ENCODE results near the gene CNBD2.

CNBD2 gene

GRCh38 chr20:35952480-35953386 is 15.7 kb upstream of the CNBD2 start:
- no peak for TF ChIP-seq TAF1 (IDR thresholded peaks at IDR 0.05; ENCODE audit: borderline replicate concordance, insufficient read depth, low read length)
- TF ChIP-seq FOXP2 (optimal IDR thresholded peaks at IDR 0.05; ENCODE audit: borderline replicate concordance, extremely low read depth, extremely low read length, insufficient read depth) = no peak
- TF ChIP-seq REST (IDR thresholded peaks at IDR 0.05; ENCODE audit: insufficient read depth in 1 of 2, low read depth in 2 of 2, low read length in 2 of 2) = no peak
- no peak for TF ChIP-seq SIN3A (IDR thresholded peaks at IDR 0.05; ENCODE audit: borderline replicate concordance, insufficient read depth, low read length)
- TF ChIP-seq POLR2AphosphoS5 (IDR thresholded peaks at IDR 0.05; ENCODE audit: low read depth, low read length) = no peak; the same call in 1 of the 2 replicates

GRCh38 chr20:35953387-35954199 is 14.8 kb upstream of the CNBD2 start:
- TF ChIP-seq TAF1 (IDR thresholded peaks at IDR 0.05; ENCODE audit: borderline replicate concordance, insufficient read depth, low read length) (no peak), SIN3A (IDR thresholded peaks at IDR 0.05; ENCODE audit: borderline replicate concordance, insufficient read depth, low read length) (no peak), REST (IDR thresholded peaks at IDR 0.05; ENCODE audit: insufficient read depth in 1 of 2, low read depth in 2 of 2, low read length in 2 of 2) (no peak), FOXP2 (optimal IDR thresholded peaks at IDR 0.05; ENCODE audit: borderline replicate concordance, extremely low read depth, extremely low read length, insufficient read depth) (no peak), POLR2AphosphoS5 (IDR thresholded peaks at IDR 0.05; ENCODE audit: low read depth, low read length) (no peak)

- TF ChIP-seq TAF1 (IDR thresholded peaks at IDR 0.05; ENCODE audit: borderline replicate concordance, insufficient read depth, low read length) = peak; percentile 96
- TF ChIP-seq REST (IDR thresholded peaks at IDR 0.05; ENCODE audit: insufficient read depth in 1 of 2, low read depth in 2 of 2, low read length in 2 of 2) = 0 out of 4 replicates have a peak, but pooled peaks have one; percentile 45 to 48
- TF ChIP-seq SIN3A (IDR thresholded peaks at IDR 0.05; ENCODE audit: borderline replicate concordance, insufficient read depth, low read length) = no peak
- peak; percentile 95 for TF ChIP-seq FOXP2 (optimal IDR thresholded peaks at IDR 0.05; ENCODE audit: borderline replicate concordance, extremely low read depth, extremely low read length, insufficient read depth)
- TF ChIP-seq POLR2AphosphoS5 (IDR thresholded peaks at IDR 0.05; ENCODE audit: low read depth, low read length) = peak; percentile 92
Observed at GRCh38 chr20:35954200-35954906, 14.0 kb upstream of the CNBD2 start, which contains the start of gene SCAND1. Gene SCAND1, minus strand, starts transcription at chr20:35954502. Its CDS starts 218 bp downstream, at chr20:35954284.

GRCh38 chr20:35954907-35955251 is 13.5 kb upstream of the CNBD2 start:
- no peak for TF ChIP-seq FOXP2 (optimal IDR thresholded peaks at IDR 0.05; ENCODE audit: borderline replicate concordance, extremely low read depth, extremely low read length, insufficient read depth)
- TF ChIP-seq POLR2AphosphoS5 (IDR thresholded peaks at IDR 0.05; ENCODE audit: low read depth, low read length) = no peak
- no peak for TF ChIP-seq REST (IDR thresholded peaks at IDR 0.05; ENCODE audit: insufficient read depth in 1 of 2, low read depth in 2 of 2, low read length in 2 of 2)
- no peak for TF ChIP-seq SIN3A (IDR thresholded peaks at IDR 0.05; ENCODE audit: borderline replicate concordance, insufficient read depth, low read length)
- no peak for TF ChIP-seq TAF1 (IDR thresholded peaks at IDR 0.05; ENCODE audit: borderline replicate concordance, insufficient read depth, low read length)

Measured in PFSK-1 (cell line).